Glutamatergic neuron (in vitro differentiated cells): ENCODE measurements around the gene GRB14. TPM values are rescaled to one million over a fixed set of nuclear protein-coding genes. Genes with fewer than 3 reads are reported as not detected.
"Not testable (repeated sequence)": the region's sequence is repeated elsewhere in the genome, so short reads cannot be mapped to it uniquely, and the experiment has no call there.

Source experiments
- DNase-seq: peaks from one replicate; pipeline ENCODE4 v3.0.0; 2022
- H3K27ac Mint-ChIP-seq: one replicate; pipeline ENCODE4 v1.8.0; 2020; ENCODE audit warnings: mild to moderate bottlenecking, mixed read lengths, inconsistent platforms; ENCODE audit not compliant: unreplicated experiment
- H3K27me3 Mint-ChIP-seq: one replicate; pipeline ENCODE4 v1.8.0; 2020; ENCODE audit warnings: mild to moderate bottlenecking, moderate library complexity, mixed read lengths, inconsistent platforms; ENCODE audit not compliant: unreplicated experiment
- H3K36me3 Mint-ChIP-seq: one replicate; pipeline ENCODE4 v1.8.0; 2020; ENCODE audit warnings: mild to moderate bottlenecking, mixed read lengths, inconsistent platforms; ENCODE audit not compliant: unreplicated experiment
- H3K4me1 Mint-ChIP-seq: one replicate; pipeline ENCODE4 v1.8.0; 2020; ENCODE audit warnings: mild to moderate bottlenecking, low read depth, mixed read lengths, inconsistent platforms; ENCODE audit not compliant: unreplicated experiment
- H3K4me3 Mint-ChIP-seq: one replicate; pipeline ENCODE4 v1.8.0; 2020; ENCODE audit warnings: mild to moderate bottlenecking, mixed read lengths, inconsistent platforms; ENCODE audit not compliant: unreplicated experiment
- H3K9me3 Mint-ChIP-seq: one replicate; pipeline ENCODE4 v1.8.0; 2020; ENCODE audit warnings: mild to moderate bottlenecking, moderate library complexity, mixed read lengths, inconsistent platforms; ENCODE audit not compliant: unreplicated experiment
- total RNA-seq: library from RNA; stranded (reverse); fragmentation: NEBNext Ultra II Directional; extraction: Animal tissue kit (Norgen Biotek cat#: 25700); gene quantifications from one replicate; pipeline ENCODE4 v1.2.1, GENCODE V29; 2021; ENCODE audit not compliant: unreplicated experiment
- TF ChIP-seq, protein P1 (sequence below): fragments of 200-600 bp; sonication (generic); IDR thresholded peaks from one replicate; pipeline ENCODE4 v1.5.0; 2021; ENCODE audit not compliant: partially characterized antibody, unreplicated experiment

Gene GRB14
- total RNA-seq, 1 donor from 2014 or later = 0.83 TPM

DNA sequence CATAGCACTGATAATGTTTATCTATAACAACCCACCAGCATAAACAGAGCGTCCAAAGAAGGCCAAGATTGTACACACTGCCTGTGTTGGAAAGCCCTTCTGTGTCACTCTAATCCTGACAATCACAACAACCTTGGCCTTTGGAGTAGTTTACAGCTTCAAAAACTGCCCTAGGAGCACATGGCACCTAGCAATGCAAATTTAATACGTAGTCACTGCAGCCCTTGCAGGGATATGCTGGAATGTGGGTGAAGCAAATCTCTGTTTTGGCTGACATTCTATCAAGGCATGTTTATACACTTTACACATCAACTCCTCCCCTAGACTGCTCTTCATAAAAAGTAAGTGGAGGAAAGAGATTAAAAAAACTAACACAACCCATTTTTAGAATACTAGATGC lies 66.8 kb downstream of the GRB14 start:
- Mint-ChIP-seq H3K4me1 (no peaks in the 10 kb centered on the region), H3K27ac (no peak overlapping the region), H3K27me3 (no peaks in the 10 kb centered on the region), H3K36me3 (no peaks in the 10 kb centered on the region), H3K9me3 (no peaks in the 10 kb centered on the region), H3K4me3 (no peak overlapping the region)
- DNase-seq = no peak
- TF ChIP-seq, protein P1, sequence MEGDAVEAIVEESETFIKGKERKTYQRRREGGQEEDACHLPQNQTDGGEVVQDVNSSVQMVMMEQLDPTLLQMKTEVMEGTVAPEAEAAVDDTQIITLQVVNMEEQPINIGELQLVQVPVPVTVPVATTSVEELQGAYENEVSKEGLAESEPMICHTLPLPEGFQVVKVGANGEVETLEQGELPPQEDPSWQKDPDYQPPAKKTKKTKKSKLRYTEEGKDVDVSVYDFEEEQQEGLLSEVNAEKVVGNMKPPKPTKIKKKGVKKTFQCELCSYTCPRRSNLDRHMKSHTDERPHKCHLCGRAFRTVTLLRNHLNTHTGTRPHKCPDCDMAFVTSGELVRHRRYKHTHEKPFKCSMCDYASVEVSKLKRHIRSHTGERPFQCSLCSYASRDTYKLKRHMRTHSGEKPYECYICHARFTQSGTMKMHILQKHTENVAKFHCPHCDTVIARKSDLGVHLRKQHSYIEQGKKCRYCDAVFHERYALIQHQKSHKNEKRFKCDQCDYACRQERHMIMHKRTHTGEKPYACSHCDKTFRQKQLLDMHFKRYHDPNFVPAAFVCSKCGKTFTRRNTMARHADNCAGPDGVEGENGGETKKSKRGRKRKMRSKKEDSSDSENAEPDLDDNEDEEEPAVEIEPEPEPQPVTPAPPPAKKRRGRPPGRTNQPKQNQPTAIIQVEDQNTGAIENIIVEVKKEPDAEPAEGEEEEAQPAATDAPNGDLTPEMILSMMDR = no peak

DNA sequence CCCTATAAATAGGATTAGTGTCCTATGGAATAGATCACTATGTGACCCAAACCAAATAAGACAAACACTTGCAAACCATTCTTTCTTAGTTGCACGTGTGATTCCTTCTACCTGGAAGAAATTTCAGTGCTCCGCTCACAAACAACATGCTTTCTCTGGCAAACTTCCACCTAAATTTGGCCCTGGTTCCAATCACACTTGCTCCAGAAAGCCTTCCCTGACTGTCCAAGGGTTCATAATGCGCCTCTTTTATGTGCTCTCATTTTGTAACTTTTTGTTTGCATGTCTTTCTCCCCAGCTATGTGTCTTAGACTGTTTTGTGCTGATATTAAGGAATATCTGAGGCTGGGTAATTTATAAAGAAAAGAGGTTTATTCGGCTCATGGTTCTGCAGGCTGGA lies 69.8 kb downstream of the GRB14 start:
- Mint-ChIP-seq H3K9me3 (no peaks in the 10 kb centered on the region), H3K27me3 (no peaks in the 10 kb centered on the region), H3K36me3 (no peaks in the 10 kb centered on the region), H3K4me1 (no peaks in the 10 kb centered on the region), H3K4me3 (no peak overlapping the region), H3K27ac (no peak overlapping the region)
- TF ChIP-seq, protein P1 = no peak
- no peak for DNase-seq

DNA sequence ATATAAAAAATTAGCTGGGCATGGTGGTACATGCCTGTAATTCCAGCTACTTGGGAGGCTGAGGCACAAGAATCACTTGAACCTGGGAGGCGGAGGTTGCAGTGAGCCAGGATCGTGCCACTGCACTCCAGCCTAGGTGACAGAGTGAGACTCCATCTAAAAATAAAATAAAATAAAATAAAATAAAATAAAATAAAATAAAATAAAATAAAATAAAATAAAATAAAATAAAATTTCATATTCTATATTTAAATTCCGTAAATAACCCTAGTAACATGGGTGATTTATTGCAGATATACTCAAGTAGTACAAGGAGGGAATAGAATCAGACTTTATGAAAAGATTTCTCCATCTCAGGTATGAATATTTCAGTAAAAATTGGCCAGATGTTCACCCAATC lies 71.6 kb downstream of the GRB14 start:
- H3K4me3 Mint-ChIP-seq, H3K27me3 Mint-ChIP-seq, H3K4me1 Mint-ChIP-seq: not testable (repeated sequence)

DNA sequence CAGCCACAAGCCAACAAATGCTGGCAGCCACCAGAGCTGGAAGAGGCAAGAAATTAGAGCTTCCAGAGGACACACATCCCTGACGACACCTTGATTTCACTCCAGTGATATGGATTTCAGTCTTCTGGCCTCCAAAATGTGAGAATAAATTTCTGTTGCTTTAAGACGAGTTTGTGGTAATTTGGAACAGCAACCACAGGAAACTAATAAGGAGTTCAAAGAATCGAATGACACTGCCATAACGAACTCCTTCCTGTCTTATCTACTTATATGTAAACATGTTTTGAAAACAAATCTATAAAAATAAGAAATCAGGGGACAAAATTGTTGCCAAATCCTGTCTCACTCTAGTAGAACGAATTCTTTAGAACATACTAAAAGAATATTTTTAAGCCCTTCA lies 75.8 kb downstream of the GRB14 start:
- DNase-seq = no peak
- Mint-ChIP-seq H3K4me3 (no peak overlapping the region), H3K4me1 (no peaks in the 10 kb centered on the region), H3K27ac (no peak overlapping the region), H3K9me3 (no peaks in the 10 kb centered on the region), H3K27me3 (no peaks in the 10 kb centered on the region), H3K36me3 (no peaks in the 10 kb centered on the region)
- TF ChIP-seq, protein P1 = no peak

More for the DNA sequence above, 71.6 kb downstream of the GRB14 start:
- H3K36me3 Mint-ChIP-seq, H3K9me3 Mint-ChIP-seq, H3K27ac Mint-ChIP-seq, DNase-seq: not testable (repeated sequence)

DNA sequence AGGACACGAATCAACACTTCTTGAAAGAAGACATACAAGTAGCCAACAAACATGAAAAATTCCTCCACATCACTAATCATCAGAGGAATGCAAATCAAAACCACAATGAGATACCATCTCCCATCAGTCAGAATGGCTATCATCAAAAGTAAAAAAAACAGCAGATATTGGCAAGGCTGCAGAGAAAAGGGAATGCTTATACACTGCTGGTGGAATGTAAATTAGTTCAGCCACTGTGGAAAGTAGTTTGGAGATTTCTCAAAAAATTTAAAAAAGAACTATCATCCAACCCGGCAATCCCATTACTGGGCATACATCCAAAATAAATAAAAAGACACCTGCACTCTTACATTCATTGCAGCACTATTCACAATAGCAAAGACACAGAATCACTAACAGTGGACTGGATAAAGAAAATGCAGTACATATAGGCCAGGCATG lies 78.7 kb downstream of the GRB14 start:
- Mint-ChIP-seq H3K27me3 (no peaks in the 10 kb centered on the region), H3K27ac (no peak overlapping the region), H3K9me3 (no peaks in the 10 kb centered on the region), H3K4me3 (no peak overlapping the region), H3K36me3 (no peaks in the 10 kb centered on the region), H3K4me1 (no peaks in the 10 kb centered on the region)
- no peak for DNase-seq
- TF ChIP-seq, protein P1 = no peak
